IMR-90 (cell line): ENCODE results near the gene PLSCR3. TPM values are rescaled to one million over a fixed set of nuclear protein-coding genes. Genes with fewer than 3 reads are reported as not detected.

Experiments
- ATAC-seq: fragments of 200-7000 bp; cut with Tn5 transposase; 2 replicates; pipeline ENCODE4 v1.9.1; 2020; ENCODE audit warnings: low read depth, mild to moderate bottlenecking, moderate library complexity
- BruUV-seq: library from RNA; stranded (reverse); fragments of 400-500 nt; replicated peaks from 2 replicates; lab custom pipeline; 2021; lab: Mats Ljungman, UMichigan
- CTCF ChIA-PET: fragments of 300-600 bp; formaldehyde crosslinking; extraction: SDS; loops from one replicate; lab custom pipeline; 2021; ENCODE audit warnings: antibody characterized with exemption; lab: Yijun Ruan, JAX
- POLR2A ChIA-PET: fragments of 300-600 bp; sonication (Branson Sonifier 250); formaldehyde crosslinking; loops from one replicate; lab custom pipeline; 2022; ENCODE audit warnings: antibody characterized with exemption; ENCODE audit not compliant: unreplicated experiment; lab: Charles Lee
- DNase-seq: peaks from one replicate; pipeline ENCODE4 v3.0.0; 2013
- H2AFZ ChIP-seq: replicated peaks from 2 replicates; pipeline ENCODE3; 2013; ENCODE audit warnings: low read length, mild to moderate bottlenecking; ENCODE audit not compliant: poor library complexity
- H2AK5ac ChIP-seq: 2 replicates; pipeline ENCODE4 v1.6.1; 2013; ENCODE audit warnings: low read depth, low read length, inconsistent platforms
- H2AK9ac ChIP-seq: replicated peaks from 2 replicates; pipeline ENCODE3; 2013; ENCODE audit warnings: mild to moderate bottlenecking, low read depth, low read length, moderate library complexity; ENCODE audit not compliant: poor library complexity
- H2BK120ac ChIP-seq: 2 replicates; pipeline ENCODE4 v1.6.1; 2013; ENCODE audit warnings: low read depth, low read length, inconsistent platforms
- H2BK15ac ChIP-seq: 3 replicates; pipeline ENCODE4 v1.6.1; 2013; ENCODE audit warnings: low read depth, low read length, inconsistent platforms
- H2BK20ac ChIP-seq: 2 replicates; pipeline ENCODE4 v1.6.1; 2013; ENCODE audit warnings: low read depth, mild to moderate bottlenecking, inconsistent platforms, low read length, moderate library complexity
- H2BK5ac ChIP-seq: 2 replicates; pipeline ENCODE4 v1.6.1; 2013; ENCODE audit warnings: mild to moderate bottlenecking, low read depth, low read length, inconsistent platforms; ENCODE audit not compliant: poor library complexity, severe bottlenecking
- H3K14ac ChIP-seq: replicated peaks from 2 replicates; pipeline ENCODE4 v1.6.1; 2013; ENCODE audit warnings: low read depth, low read length, inconsistent platforms
- H3K18ac ChIP-seq: 2 replicates; pipeline ENCODE4 v1.6.1; 2013; ENCODE audit warnings: low read depth, low read length, control low read depth
- H3K23ac ChIP-seq: 2 replicates; pipeline ENCODE4 v1.6.1; 2013; ENCODE audit warnings: low read depth, low read length, inconsistent platforms
- H3K27ac ChIP-seq: 2 replicates; pipeline ENCODE4 v1.5.1; 2013; ENCODE audit warnings: mild to moderate bottlenecking, control low read depth, low read length; ENCODE audit not compliant: insufficient read depth
- H3K27me3 ChIP-seq: 2 replicates; pipeline ENCODE4 v1.6.1; 2013; ENCODE audit warnings: low read length; ENCODE audit not compliant: control insufficient read depth, insufficient read depth
- H3K36me3 ChIP-seq: 2 replicates; pipeline ENCODE4 v1.6.1; 2013; ENCODE audit warnings: low read length, mixed read lengths; ENCODE audit not compliant: control insufficient read depth, insufficient read depth
- H3K4ac ChIP-seq: 2 replicates; pipeline ENCODE4 v1.6.1; 2013; ENCODE audit warnings: low read depth, low read length, inconsistent platforms
- H3K4me1 ChIP-seq: 2 replicates; pipeline ENCODE4 v1.6.1; 2013; ENCODE audit warnings: low read length, mixed read lengths; ENCODE audit not compliant: control insufficient read depth, insufficient read depth
- H3K4me2 ChIP-seq: 2 replicates; pipeline ENCODE4 v1.6.1; 2013; ENCODE audit warnings: low read depth, mild to moderate bottlenecking, control low read depth, low read length, moderate library complexity
- H3K4me3 ChIP-seq: 2 replicates; pipeline ENCODE4 v1.5.1; 2013; ENCODE audit warnings: low read depth, mild to moderate bottlenecking, control low read depth, low read length, moderate library complexity; ENCODE audit not compliant: insufficient read depth
- H3K56ac ChIP-seq: 2 replicates; pipeline ENCODE4 v1.6.1; 2013; ENCODE audit warnings: low read length, inconsistent platforms; ENCODE audit not compliant: insufficient read depth; ENCODE audit errors: extremely low read depth
- H3K79me1 ChIP-seq, 2 experiments: 2 replicates each; pipeline ENCODE4 v1.6.1; 2013; ENCODE audit warnings: low read length in 2 of 2, inconsistent platforms in 1 of 2, low read depth in 1 of 2
- H3K9ac ChIP-seq: 2 replicates; pipeline ENCODE4 v1.6.1; 2013; ENCODE audit warnings: low read depth, low read length, control low read depth
- H3K9me1 ChIP-seq: 2 replicates; pipeline ENCODE4 v1.6.1; 2013; ENCODE audit warnings: low read length, inconsistent platforms; ENCODE audit not compliant: insufficient read depth
- H3K9me3 ChIP-seq: 2 replicates; pipeline ENCODE4 v1.6.1; 2013; ENCODE audit warnings: low read length; ENCODE audit not compliant: control insufficient read depth, insufficient read depth
- H4K20me1 ChIP-seq: 2 replicates; pipeline ENCODE4 v1.6.1; 2013; ENCODE audit warnings: low read length, inconsistent platforms; ENCODE audit not compliant: insufficient read depth
- H4K5ac ChIP-seq: 2 replicates; pipeline ENCODE4 v1.6.1; 2013; ENCODE audit warnings: mild to moderate bottlenecking, low read depth, low read length, control low read depth
- H4K8ac ChIP-seq, 2 experiments: 2 replicates each; pipeline ENCODE4 v1.6.1; 2013; ENCODE audit warnings: low read depth in 2 of 2, low read length in 2 of 2, control low read depth in 1 of 2, inconsistent platforms in 1 of 2
- H4K91ac ChIP-seq: 2 replicates; pipeline ENCODE4 v1.6.1; 2013; ENCODE audit warnings: low read depth, low read length, inconsistent platforms; ENCODE audit not compliant: insufficient read depth
- BHLHE40 ChIP-seq: fragments of 150-350 bp; IDR thresholded peaks from 2 replicates; pipeline ENCODE4 v1.6.1; 2016; ENCODE audit warnings: mild to moderate bottlenecking, low read depth, low read length
- ELK1 ChIP-seq: fragments of 150-350 bp; IDR thresholded peaks from 2 replicates; pipeline ENCODE4 v1.6.1; 2016; ENCODE audit warnings: low read depth, mild to moderate bottlenecking, low read length, moderate library complexity, borderline replicate concordance
- FOS ChIP-seq: fragments of 150-350 bp; IDR thresholded peaks from 2 replicates; pipeline ENCODE4 v1.6.1; 2016; ENCODE audit warnings: low read depth, low read length
- POLR2A ChIP-seq: IDR thresholded peaks from 2 replicates; pipeline ENCODE4 v1.6.1; 2012; ENCODE audit warnings: mild to moderate bottlenecking, low read depth, low read length
- SMC3 ChIP-seq: fragments of 150-350 bp; IDR thresholded peaks from 2 replicates; pipeline ENCODE4 v1.6.1; 2016; ENCODE audit warnings: low read depth, mild to moderate bottlenecking, antibody characterized with exemption, low read length, moderate library complexity
- USF2 ChIP-seq: fragments of 150-350 bp; IDR thresholded peaks from 2 replicates; pipeline ENCODE4 v1.6.1; 2017; ENCODE audit warnings: mild to moderate bottlenecking, antibody characterized with exemption, low read length, low read depth
- WGBS, 2 experiments: methylation state at CpG; one replicate each; pipeline versions ENCODE4 v1.1.5 to v1.1.7; 2013; ENCODE audit warnings: missing lambda C conversion rate in 2 of 2; ENCODE audit not compliant: insufficient read length in 1 of 2; ENCODE audit errors: extremely low coverage in 2 of 2; 5-methylcytosine and 5-hydroxymethylcytosine counted together
- dilution Hi-C: fragments of 300-500 bp; cut with HindIII; formaldehyde crosslinking; loops from one replicate; pipeline ENCODE4 v1.14.3; 2018; ENCODE audit warnings: low sequenced_read_pairs; ENCODE audit not compliant: unreplicated experiment
- in situ Hi-C: fragments of 300-500 bp; cut with MboI; formaldehyde crosslinking; loops from 3 replicates; pipeline ENCODE4 v1.14.3; 2019; ENCODE audit warnings: low sequenced_read_pairs, inconsistent platforms, mixed read lengths
- intact Hi-C: fragments of 100-400 bp; cut with micrococcal nuclease; formaldehyde crosslinking; loops from 2 replicates; pipeline ENCODE4 v1.10.0; 2022
- polyA plus RNA-seq, 3 experiments: library from polyadenylated mRNA; depleted of rRNA; stranded (reverse); fragments of >200 nt; gene quantifications; 2 replicates each; pipeline ENCODE4 v1.2.3, GENCODE V29; 2012; ENCODE audit warnings: low replicate concordance in 1 of 3
- total RNA-seq: library from RNA; depleted of rRNA; stranded (reverse); fragments of >200 nt; gene quantifications from 2 replicates; pipeline ENCODE4 v1.2.3, GENCODE V29; 2012

Gene PLSCR3
- total and polyA plus RNA-seq, 2 of the 4 experiments (the other 2 are of a cell fraction), result 6.1 to 116 TPM

GRCh38 chr17:7403977-7404736, 9.8 kb upstream of the PLSCR3 start, which contains the start of gene TMEM256:
TSS of gene TMEM256 (minus strand) at chr17:7404097. CDS start at chr17:7404084, 13 bp downstream.
- Histone ChIP-seq H3K23ac (peak within 1 kb of the TSS; percentile 91), H2BK15ac (no peak within 1 kb of the TSS), H3K9me1 (no peaks in the 10 kb centered on the region), H2BK120ac (peak within 1 kb of the TSS; percentile 55), H3K4me2 (peak within 1 kb of the TSS; percentile 95), H4K91ac (peak within 1 kb of the TSS; percentile 80), H3K14ac (peak within 1 kb of the TSS; percentile 94), H4K5ac (peak within 1 kb of the TSS; percentile 50; the same call in 1 of the 2 replicates), H2AFZ (peak within 1 kb of the TSS; percentile 100), H4K20me1 (peaks cover 7% of the 10 kb centered on the region), H3K56ac (peak within 1 kb of the TSS; percentile 64; the same call in 1 of the 2 replicates), H2AK9ac (peak within 1 kb of the TSS; percentile 100), H2BK5ac (peak within 1 kb of the TSS; percentile 72), H4K8ac (peak within 1 kb of the TSS; percentile 63 to 90), H3K79me1 (peaks cover 11 to 54% of the 10 kb centered on the region in 2 experiments), H2AK5ac (peak within 1 kb of the TSS; percentile 82), H3K4ac (peak within 1 kb of the TSS; percentile 86), H3K4me3 (peak within 1 kb of the TSS; percentile 94), H3K27ac (peak within 1 kb of the TSS; percentile 75), H2BK20ac (no peak within 1 kb of the TSS), H3K9me3 (no peaks in the 10 kb centered on the region), H3K27me3 (no peaks in the 10 kb centered on the region), H3K9ac (peak within 1 kb of the TSS; percentile 90), H3K4me1 (peaks cover 9% of the 10 kb centered on the region), H3K36me3 (peaks cover 7% of the 10 kb centered on the region; the same call in 1 of the 2 replicates), H3K18ac (peak within 1 kb of the TSS; percentile 45; the same call in 1 of the 2 replicates)
- intact Hi-C loops (loop anchor here (1.0 to 2.0 kb wide), 4 partner anchors 33 to 157 kb away; partner anchors contain the start of genes POLR2A and SENP3), dilution Hi-C loops (no loop called here), in situ Hi-C loops (no loop called here)
- ATAC-seq (peak; percentile 80), DNase-seq (peak; percentile 99)
- ChIA-PET CTCF (interaction anchor here (0.8 kb wide), 1 partner anchor 32 kb away, joined by 4 read pairs; the partner anchor contains the start of gene TMEM102), POLR2A (interaction anchor here (0.6 to 1.7 kb wide), 8 partner anchors 9 to 1941 kb away, joined by 3 to 9 read pairs (median 4); partner anchors contain the start of gene PLSCR3)
- WGBS, 2 experiments, result 0% methylated on average over 15 of the region's 49 CpGs; no CpG with 5 or more reads in 1 of the 2 experiments
- TF ChIP-seq BHLHE40, result peak; percentile 31; the same call in 1 of the 2 replicates
- TF ChIP-seq SMC3, result no peak
- TF ChIP-seq ELK1, result no peak
- TF ChIP-seq POLR2A, result peak; percentile 57; the same call in 1 of the 2 replicates
- 0 out of 2 replicates have a peak, but pooled peaks have one; percentile 20 for TF ChIP-seq USF2
- TF ChIP-seq FOS, result peak; percentile 33; the same call in 1 of the 2 replicates
- no TSS peak for BruUV-seq
